GM19467 (cell line): ENCODE measurements around the gene CDC23.
"Not testable (repeated sequence)": the region's sequence is repeated elsewhere in the genome, so short reads cannot be mapped to it uniquely, and the experiment has no call there.

ENCODE experiments used
- ATAC-seq: cut with Tn5 transposase; IDR thresholded peaks from one replicate; pipeline ENCODE4 v1.9.1; 2021; ENCODE audit warnings: mild to moderate bottlenecking, moderate library complexity; ENCODE audit not compliant: unreplicated experiment

CDC23 gene, protein sequence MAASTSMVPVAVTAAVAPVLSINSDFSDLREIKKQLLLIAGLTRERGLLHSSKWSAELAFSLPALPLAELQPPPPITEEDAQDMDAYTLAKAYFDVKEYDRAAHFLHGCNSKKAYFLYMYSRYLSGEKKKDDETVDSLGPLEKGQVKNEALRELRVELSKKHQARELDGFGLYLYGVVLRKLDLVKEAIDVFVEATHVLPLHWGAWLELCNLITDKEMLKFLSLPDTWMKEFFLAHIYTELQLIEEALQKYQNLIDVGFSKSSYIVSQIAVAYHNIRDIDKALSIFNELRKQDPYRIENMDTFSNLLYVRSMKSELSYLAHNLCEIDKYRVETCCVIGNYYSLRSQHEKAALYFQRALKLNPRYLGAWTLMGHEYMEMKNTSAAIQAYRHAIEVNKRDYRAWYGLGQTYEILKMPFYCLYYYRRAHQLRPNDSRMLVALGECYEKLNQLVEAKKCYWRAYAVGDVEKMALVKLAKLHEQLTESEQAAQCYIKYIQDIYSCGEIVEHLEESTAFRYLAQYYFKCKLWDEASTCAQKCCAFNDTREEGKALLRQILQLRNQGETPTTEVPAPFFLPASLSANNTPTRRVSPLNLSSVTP

DNA sequence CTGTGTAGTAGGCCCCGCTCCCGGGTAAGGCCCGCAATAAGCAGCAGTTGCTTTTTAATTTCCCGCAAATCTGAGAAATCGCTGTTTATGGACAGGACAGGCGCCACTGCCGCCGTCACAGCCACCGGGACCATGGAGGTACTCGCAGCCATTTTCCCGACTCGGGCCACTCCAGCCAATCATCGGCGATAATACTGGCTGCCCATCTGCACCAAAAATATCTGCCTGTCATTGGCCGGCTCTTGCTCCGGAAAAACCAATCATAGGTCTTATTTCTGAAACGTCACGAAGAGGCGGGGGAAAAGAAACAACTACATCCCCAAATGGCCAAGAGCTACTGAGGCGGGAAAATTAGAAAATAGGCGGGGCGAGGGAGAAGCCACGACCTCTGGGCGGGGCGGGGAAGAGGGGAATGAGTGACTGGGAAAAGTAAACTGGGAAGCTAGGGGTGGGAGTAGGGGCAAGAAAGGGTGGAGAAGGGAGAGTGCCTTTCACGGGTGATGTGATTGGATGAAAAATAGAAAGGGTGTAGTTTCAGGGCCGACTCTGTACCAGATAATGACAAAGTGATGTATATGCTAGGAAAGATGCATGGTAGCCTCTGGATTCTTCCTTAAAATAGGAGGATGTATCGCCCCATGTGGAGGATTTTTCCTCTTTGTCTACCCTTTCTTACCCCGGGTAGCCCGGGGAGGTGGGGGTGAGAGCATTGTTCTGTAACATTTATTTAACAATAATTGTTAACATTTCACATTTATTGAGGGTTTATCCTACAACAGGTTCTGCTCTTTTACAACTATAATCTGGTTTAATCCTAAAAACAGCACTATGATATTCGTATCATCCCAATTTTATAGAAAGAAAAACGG is at the start of gene CDC23:
Gene CDC23, minus strand, starts transcription at position 163 of the 869 bp plus-strand sequence. Its CDS starts 11 bp downstream, at position 152.
- ATAC-seq = peak; percentile 94

DNA sequence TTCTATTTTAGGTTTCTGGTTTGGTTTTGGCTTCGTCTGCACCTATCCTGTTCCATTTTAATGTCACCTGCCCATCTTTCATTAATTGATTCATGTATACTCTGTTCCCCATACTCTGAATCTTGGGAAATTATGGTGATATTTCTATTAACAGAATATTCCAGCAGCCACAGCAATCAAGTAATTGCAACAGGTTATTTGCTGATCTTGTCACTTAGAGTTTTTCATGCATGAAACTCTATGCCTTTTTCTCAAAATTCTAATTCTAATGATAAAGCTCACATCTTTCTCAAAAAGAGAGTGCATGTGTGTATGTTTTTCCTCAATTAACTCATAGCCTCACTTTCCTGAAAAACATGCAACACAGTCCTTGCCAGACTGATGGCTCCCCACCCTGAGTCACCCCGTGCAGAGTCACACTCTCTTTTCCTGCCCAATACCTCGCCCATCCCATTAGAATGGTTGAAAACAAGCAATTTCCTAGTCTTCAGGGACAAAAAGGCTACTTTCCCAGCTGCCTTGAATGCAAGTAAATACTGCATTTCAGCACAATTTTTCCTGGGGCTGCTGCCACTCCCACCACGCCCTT is 45.7 kb upstream of the CDC23 start:
- no peak for ATAC-seq

GRCh38 chr5:138257583-138257982 is 44.5 kb upstream of the CDC23 start:
- ATAC-seq = no peak

- no peak for ATAC-seq
Measured at GRCh38 chr5:138252944-138253343, 39.8 kb upstream of the CDC23 start.

DNA sequence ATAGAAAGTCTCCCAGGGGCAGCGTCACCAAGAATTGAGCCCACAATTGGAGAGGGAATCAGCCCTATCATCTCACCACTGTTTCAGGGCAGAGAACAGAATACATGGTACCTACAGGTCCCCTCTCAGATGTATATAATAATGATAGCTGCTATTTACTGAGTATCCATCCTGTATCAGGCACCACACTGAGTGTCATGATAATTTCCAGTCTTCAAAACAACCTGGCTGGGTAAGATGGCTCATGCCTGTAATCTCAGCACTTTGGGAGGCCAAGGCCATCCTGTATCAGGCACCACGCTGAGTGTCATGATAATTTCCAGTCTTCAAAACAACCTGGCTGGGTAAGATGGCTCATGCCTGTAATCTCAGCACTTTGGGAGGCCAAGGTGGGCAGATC is 34.7 kb upstream of the CDC23 start:
- not testable (repeated sequence) for ATAC-seq

- no peak for ATAC-seq
Measured at GRCh38 chr5:138246822-138247221, 33.7 kb upstream of the CDC23 start.

DNA sequence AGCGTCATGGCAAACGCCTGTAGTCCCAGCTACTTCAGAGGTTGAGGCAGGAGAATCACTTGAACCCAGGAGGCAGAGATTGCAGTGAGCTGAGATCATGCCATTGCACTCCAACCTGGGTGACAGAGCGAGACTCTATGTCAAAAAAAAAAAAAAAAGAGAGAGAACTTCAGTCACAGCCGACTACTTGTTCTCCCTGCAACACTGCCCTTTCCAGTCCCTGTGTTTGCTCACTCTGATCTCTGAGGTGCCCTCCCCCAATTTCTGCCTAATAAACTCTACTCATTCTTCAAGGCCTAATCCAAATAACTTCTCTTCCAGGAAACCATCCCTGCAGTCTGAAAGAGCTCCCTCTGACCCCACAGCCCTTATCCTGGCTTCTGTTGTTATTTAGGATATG is 33.2 kb upstream of the CDC23 start:
- no peak for ATAC-seq

DNA sequence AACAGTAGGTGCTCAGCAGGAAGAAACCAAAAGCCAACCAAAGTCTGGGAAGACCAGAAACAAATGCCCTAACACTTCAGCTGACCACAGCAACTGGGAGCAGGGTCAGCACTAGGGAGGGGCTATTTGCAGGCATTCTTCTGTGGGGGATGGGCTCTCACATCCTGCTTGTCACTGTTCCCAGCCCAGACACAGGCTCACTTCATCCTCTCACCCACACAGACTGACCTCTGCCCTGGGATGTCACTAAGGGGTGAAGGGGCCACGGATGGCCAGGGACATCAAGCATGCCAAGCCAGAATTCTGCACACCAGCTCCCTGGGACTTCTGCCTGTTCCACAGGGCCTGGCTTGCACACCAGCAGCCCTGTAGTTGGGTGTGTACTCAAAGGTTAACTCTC is 32.6 kb upstream of the CDC23 start:
- no peak for ATAC-seq

DNA sequence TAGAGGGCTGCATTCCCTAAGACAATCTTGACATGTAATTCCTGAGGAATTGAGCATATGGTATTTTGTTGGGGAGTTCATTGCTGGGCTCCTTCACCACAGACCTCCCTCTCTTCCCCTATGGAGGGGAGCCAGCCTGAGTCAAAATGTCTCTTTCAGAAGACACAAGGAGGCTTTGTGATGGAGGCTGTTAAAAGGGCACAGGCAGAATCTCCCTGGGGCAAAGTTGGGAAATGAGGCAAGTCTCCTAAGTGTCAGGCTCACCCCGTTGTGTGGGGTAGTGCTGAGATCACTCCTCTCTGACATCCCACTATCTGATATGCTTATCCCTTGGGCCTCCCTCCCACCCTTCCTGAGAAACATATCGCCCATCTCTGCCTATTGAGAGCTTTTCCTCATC is 30.7 kb upstream of the CDC23 start:
- ATAC-seq = no peak

DNA sequence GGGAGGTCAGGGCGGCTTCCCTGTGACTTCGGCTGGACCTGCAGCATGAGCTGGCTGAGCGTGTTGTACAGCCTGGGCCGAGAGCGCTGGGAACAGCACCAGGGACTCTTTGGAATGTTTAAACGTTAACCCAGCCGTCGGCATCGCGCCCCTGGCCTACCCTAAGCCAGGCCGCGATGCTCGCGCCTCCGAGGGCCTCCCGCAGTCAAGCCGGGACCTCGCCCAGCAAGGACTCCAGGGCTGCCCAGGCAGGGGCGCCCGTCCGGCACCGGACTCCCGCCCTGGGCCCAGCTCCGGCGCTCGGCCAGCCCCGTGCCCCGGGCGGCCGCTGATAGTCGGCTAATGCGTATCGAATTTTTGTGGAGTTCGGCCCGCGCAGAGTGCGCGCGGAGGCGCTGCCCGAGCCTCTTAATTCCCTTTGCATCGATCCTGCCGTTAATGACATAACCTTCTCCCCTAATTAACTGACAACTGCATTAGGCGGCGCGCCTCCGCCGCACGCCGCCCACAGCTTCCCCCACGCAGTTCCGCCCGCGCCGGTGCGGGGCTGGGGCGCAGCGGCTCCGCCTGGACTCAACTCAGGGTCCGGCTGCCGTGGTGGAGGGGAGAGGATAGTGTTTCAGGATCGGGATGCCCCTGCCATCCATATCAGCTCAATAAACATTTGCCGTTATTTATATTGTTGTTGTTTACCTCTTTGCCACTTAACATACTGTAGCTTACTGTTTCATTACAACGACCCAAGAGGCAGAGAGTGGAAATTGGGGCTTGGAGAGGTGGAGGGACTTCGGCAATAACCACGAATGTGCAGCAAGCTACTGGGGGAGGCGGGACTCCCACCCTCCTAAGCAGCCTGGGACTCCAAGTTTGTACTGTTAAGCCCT is 28.8 kb upstream of the CDC23 start:
- no peak for ATAC-seq

- ATAC-seq = no peak
Measured at GRCh38 chr5:138240650-138241385, 27.7 kb upstream of the CDC23 start.

GRCh38 chr5:138238034-138238433 is 24.9 kb upstream of the CDC23 start:
- no peak for ATAC-seq

DNA sequence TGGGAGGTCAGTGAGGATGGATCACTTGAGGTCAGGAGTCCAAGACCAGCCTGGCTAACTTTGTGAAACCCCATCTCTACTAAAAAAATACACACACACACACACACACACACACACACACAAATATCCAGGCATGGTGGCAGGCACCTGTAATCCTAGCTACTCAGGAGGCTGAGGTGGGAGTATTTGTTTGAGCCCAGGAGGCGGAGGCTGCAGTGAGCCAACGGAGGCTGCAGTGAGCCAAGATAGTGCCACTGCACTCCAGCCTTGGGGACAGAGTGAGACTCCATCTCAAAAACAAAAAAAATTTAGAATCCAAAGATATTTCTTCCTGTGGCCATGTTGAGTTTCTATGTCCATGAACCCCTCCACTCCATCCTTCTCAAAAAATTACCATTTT is 21.5 kb upstream of the CDC23 start:
- no peak for ATAC-seq

DNA sequence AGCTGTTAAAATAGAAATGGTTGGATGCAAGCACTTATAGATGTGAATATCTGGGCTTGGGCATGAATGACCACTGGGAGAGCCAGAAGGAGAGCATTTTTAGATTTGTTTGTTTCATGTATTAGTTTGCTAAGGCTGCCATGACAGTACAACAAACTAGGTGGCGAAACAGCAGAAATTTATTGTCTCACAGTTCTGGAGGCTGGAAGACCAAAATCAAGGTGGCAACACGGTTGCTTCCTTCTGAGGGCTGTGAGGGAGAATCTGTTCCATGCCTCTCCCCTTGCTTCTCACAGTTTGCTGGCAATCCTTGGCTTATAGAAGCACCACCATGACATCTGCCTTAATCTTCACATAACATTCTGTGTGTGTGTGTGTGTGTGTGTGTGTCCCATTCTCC is 20.2 kb upstream of the CDC23 start:
- ATAC-seq = no peak

DNA sequence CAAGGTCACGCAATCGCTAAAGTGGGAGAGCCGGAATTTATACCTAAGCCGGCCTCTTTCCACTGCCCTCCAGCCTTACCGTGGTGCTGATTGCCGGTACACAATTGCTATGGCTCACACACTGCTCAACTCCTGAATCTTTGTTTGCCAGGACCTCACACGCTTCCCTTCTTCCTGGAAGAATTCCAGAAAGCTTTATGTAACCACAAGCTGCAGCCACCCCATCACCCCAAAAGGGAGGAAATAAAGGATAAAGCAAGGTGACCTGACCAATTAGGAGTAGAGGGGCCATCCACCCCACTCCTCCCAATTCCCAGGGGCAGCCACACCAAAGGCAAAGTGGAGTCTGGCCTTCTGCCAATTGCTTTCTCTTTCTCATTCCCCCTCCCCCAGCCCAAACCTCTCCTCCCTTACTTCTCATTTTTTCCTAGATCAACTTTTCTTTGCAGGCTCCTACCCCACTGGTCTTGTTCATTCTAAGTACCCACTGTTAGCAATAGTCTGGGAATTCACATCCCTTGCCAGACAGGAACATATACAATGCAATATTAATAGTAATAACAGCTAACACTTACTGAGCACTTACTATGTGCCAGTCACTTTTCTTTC is 18.0 kb upstream of the CDC23 start:
- no peak for ATAC-seq

DNA sequence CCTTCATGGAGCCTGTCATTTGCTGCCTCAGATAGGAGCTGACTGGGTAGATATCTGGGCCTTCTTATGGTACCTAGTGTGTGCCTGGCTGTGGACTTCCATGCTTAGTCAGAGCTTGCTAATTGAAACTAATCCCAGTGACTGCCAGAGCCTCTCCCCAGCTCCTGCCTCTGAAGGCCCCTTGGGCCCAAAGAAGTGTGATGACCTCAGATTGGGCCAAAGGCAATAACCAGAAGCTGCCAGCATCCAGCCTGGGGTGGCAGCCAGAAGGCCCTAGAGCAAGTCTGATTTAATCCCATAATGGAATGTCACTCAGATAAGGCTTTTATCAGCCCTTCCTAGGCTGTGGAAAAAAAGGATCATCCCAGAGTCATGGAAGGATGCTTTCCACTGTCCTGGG is 17.1 kb upstream of the CDC23 start:
- no peak for ATAC-seq

- no peak for ATAC-seq
Measured at GRCh38 chr5:138229387-138229786, 16.3 kb upstream of the CDC23 start.

DNA sequence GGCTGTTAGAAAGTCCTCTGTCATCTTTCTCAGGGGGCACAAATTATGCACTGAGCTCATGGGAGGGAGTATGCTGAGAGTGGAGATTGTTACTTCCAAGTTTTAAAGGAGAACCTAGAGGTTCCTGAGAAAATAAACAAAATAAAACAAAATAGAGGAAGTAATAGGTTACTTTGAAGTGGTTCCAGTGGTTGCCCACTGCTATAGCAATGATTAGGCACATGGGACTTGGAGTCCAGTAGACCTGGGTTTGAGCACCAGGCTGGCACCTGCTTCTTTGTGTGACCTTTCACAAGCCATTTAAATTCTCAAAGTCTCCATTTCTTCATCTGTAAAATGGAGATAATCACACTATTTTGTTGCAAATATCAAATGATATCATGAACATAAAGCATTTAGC is 13.8 kb upstream of the CDC23 start:
- ATAC-seq = no peak

GRCh38 chr5:138224712-138225111 is 11.6 kb upstream of the CDC23 start:
- no peak for ATAC-seq
